GM19463 (cell line): ENCODE results near the gene COX7B.
A peak's percentile ranks its signal among the peaks of the same experiment; 100 is the strongest.
"Not testable (repeated sequence)": the region's sequence is repeated elsewhere in the genome, so short reads cannot be mapped to it uniquely, and the experiment has no call there.

Source experiments
- ATAC-seq: cut with Tn5 transposase; IDR thresholded peaks from one replicate; pipeline ENCODE4 v1.9.1; 2021; ENCODE audit warnings: mild to moderate bottlenecking, moderate library complexity; ENCODE audit not compliant: unreplicated experiment

Gene COX7B

GRCh38 chrX:77899081-77899828, at the start of gene COX7B:
TSS of gene COX7B (plus strand) at chrX:77899468. CDS start at chrX:77899554, 86 bp downstream.
- peak; percentile 49 for ATAC-seq

- ATAC-seq, result no peak
Observed at GRCh38 chrX:77875372-77875771, 23.9 kb upstream of the COX7B start.

GRCh38 chrX:77881418-77881817, 17.9 kb upstream of the COX7B start:
- not testable (repeated sequence) for ATAC-seq

GRCh38 chrX:77892887-77893286, 6.4 kb upstream of the COX7B start:
- no peak for ATAC-seq

GRCh38 chrX:77893713-77894112, 5.6 kb upstream of the COX7B start:
- no peak for ATAC-seq

GRCh38 chrX:77894921-77895886, 4.1 kb upstream of the COX7B start, which contains the start of gene MAGT1:
TSS of gene MAGT1 (minus strand) at chrX:77895435. CDS start at chrX:77895410, 25 bp downstream.
- ATAC-seq, result peak; percentile 89

- ATAC-seq, result no peak
Observed at GRCh38 chrX:77900688-77901087, 1.4 kb downstream of the COX7B start.

- no peak for ATAC-seq
Observed at GRCh38 chrX:77901506-77901905, 2.2 kb downstream of the COX7B start.

- peak; percentile 96 for ATAC-seq
Observed at GRCh38 chrX:77910108-77910840, 11.0 kb downstream of the COX7B start, which contains the start of gene ATP7A. TSS of gene ATP7A (plus strand) at chrX:77910693. CDS start at chrX:77971642, 60,949 bp downstream.

- no peak for ATAC-seq
Observed at GRCh38 chrX:77917294-77917933, 18.1 kb downstream of the COX7B start.

- ATAC-seq, result no peak
Observed at GRCh38 chrX:77918568-77918967, 19.3 kb downstream of the COX7B start.

- not testable (repeated sequence) for ATAC-seq
Observed at GRCh38 chrX:77919370-77919769, 20.1 kb downstream of the COX7B start.

- no peak for ATAC-seq
Observed at GRCh38 chrX:77922787-77923186, 23.5 kb downstream of the COX7B start.

GRCh38 chrX:77924320-77924859, 25.1 kb downstream of the COX7B start:
- no peak for ATAC-seq

- no peak for ATAC-seq
Observed at GRCh38 chrX:77925764-77926163, 26.5 kb downstream of the COX7B start.

GRCh38 chrX:77930581-77930980, 31.3 kb downstream of the COX7B start:
- no peak for ATAC-seq

- ATAC-seq, result no peak
Observed at GRCh38 chrX:77935886-77936285, 36.6 kb downstream of the COX7B start.

- ATAC-seq, result no peak
Observed at GRCh38 chrX:77936299-77936698, 37.0 kb downstream of the COX7B start.

- no peak for ATAC-seq
Observed at GRCh38 chrX:77937291-77937690, 38.0 kb downstream of the COX7B start.

- no peak for ATAC-seq
Observed at GRCh38 chrX:77938083-77938680, 38.9 kb downstream of the COX7B start.
